ENCODE measurements around the gene MED13L. TPM values are rescaled to one million over a fixed set of nuclear protein-coding genes. Genes with fewer than 3 reads are reported as not detected.
"Not testable (repeated sequence)": the region's sequence is repeated elsewhere in the genome, so short reads cannot be mapped to it uniquely, and the experiment has no call there.

The MED13L gene
- polyA plus RNA-seq, 1 of the 3 experiments (the other 2 are of a cell fraction): 17.1 TPM

DNA sequence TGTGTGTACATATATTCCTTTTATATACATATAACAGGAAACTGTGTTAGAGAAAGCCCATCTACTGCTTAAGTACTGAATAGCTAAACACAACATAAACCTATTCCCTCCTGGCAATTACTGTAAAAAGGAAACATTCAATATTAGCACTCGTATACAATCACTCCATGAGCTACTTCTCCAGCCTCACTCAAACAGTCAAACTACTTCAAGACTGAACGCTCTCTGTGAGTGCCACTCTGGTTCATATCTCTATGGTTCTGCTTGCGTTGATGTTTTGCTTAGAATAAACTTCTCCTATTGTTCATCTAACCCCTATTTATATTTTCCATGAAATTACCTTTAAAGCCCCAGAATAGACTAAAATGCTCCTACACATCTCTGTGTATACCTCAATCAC is 243.7 kb downstream of the MED13L start:
- H3K4me3 ChIP-seq (ENCODE audit: low read depth in 2 of 2, low read length in 1 of 2): no peak overlapping the region
- no peak overlapping the region for H3K4me2 ChIP-seq
- H3K9me2 ChIP-seq: no peaks in the 10 kb centered on the region; the same call in 1 of the 2 replicates
- no peak overlapping the region for H3K27ac ChIP-seq (ENCODE audit: low read depth in 2 of 2, low read length in 1 of 2)
- no peak overlapping the region for H3K9ac ChIP-seq
- peaks cover 11% of the 10 kb centered on the region for H3F3A ChIP-seq (replicated peaks; ENCODE audit: insufficient read depth)
- H2AFZ ChIP-seq (ENCODE audit: low read depth): no peak overlapping the region
- no peak for DNase-seq
- peaks cover 2 to 4% of the 10 kb centered on the region in 2 experiments; a peak in 3 of 4 replicates for H3K4me1 ChIP-seq (ENCODE audit: control insufficient read depth in 1 of 2, insufficient read depth in 2 of 2, low read depth in 1 of 2, low read length in 1 of 2)
- H3K9me3 ChIP-seq: no peaks in the 10 kb centered on the region
- H3K79me2 ChIP-seq (ENCODE audit: insufficient read depth): peaks cover 97% of the 10 kb centered on the region
- TF ChIP-seq SMC3 (IDR thresholded peaks at IDR 0.05; ENCODE audit: low read depth, low read length) (no peak), EZH2phosphoT487 (IDR thresholded peaks at IDR 0.05; ENCODE audit: borderline replicate concordance, low read depth) (no peak), SIN3A (IDR thresholded peaks at IDR 0.05; ENCODE audit: borderline replicate concordance, low read depth, low read length) (no peak), RCOR1 (IDR thresholded peaks at IDR 0.05; ENCODE audit: low read length) (no peak), IRF3 (IDR thresholded peaks at IDR 0.05; ENCODE audit: low read depth, low read length) (no peak), TEAD4 (IDR thresholded peaks at IDR 0.05; ENCODE audit: borderline replicate concordance, insufficient read depth) (no peak), TCF12 (IDR thresholded peaks at IDR 0.05) (no peak), RXRA (IDR thresholded peaks at IDR 0.05; ENCODE audit: borderline replicate concordance, low read depth) (no peak), PBX3 (IDR thresholded peaks at IDR 0.05) (no peak), MXI1 (IDR thresholded peaks at IDR 0.05; ENCODE audit: low read depth, low read length) (no peak), POLR2AphosphoS5 (IDR thresholded peaks at IDR 0.05; ENCODE audit: low read depth, low read length) (no peak), EP300 (IDR thresholded peaks at IDR 0.05; ENCODE audit: borderline replicate concordance in 1 of 2, low read depth in 1 of 2, low read length in 1 of 2) (no peak), GABPA (IDR thresholded peaks at IDR 0.05; ENCODE audit: low read depth) (no peak), RFX5 (IDR thresholded peaks at IDR 0.05; ENCODE audit: low read length) (no peak), YY1 (IDR thresholded peaks at IDR 0.05; ENCODE audit: low read depth) (no peak), JUND (IDR thresholded peaks at IDR 0.05) (no peak)
- TF ChIP-seq, protein P1, sequence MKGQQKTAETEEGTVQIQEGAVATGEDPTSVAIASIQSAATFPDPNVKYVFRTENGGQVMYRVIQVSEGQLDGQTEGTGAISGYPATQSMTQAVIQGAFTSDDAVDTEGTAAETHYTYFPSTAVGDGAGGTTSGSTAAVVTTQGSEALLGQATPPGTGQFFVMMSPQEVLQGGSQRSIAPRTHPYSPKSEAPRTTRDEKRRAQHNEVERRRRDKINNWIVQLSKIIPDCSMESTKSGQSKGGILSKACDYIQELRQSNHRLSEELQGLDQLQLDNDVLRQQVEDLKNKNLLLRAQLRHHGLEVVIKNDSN (IDR thresholded peaks at IDR 0.05; ENCODE audit: borderline replicate concordance, low read depth): no peak
- TF ChIP-seq, protein P2, sequence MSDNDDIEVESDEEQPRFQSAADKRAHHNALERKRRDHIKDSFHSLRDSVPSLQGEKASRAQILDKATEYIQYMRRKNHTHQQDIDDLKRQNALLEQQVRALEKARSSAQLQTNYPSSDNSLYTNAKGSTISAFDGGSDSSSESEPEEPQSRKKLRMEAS (IDR thresholded peaks at IDR 0.05; ENCODE audit: low read depth): no peak
- TF ChIP-seq, protein P3, sequence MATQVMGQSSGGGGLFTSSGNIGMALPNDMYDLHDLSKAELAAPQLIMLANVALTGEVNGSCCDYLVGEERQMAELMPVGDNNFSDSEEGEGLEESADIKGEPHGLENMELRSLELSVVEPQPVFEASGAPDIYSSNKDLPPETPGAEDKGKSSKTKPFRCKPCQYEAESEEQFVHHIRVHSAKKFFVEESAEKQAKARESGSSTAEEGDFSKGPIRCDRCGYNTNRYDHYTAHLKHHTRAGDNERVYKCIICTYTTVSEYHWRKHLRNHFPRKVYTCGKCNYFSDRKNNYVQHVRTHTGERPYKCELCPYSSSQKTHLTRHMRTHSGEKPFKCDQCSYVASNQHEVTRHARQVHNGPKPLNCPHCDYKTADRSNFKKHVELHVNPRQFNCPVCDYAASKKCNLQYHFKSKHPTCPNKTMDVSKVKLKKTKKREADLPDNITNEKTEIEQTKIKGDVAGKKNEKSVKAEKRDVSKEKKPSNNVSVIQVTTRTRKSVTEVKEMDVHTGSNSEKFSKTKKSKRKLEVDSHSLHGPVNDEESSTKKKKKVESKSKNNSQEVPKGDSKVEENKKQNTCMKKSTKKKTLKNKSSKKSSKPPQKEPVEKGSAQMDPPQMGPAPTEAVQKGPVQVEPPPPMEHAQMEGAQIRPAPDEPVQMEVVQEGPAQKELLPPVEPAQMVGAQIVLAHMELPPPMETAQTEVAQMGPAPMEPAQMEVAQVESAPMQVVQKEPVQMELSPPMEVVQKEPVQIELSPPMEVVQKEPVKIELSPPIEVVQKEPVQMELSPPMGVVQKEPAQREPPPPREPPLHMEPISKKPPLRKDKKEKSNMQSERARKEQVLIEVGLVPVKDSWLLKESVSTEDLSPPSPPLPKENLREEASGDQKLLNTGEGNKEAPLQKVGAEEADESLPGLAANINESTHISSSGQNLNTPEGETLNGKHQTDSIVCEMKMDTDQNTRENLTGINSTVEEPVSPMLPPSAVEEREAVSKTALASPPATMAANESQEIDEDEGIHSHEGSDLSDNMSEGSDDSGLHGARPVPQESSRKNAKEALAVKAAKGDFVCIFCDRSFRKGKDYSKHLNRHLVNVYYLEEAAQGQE (IDR thresholded peaks at IDR 0.05; ENCODE audit: low read depth, low read length): no peak
- no peaks in the 10 kb centered on the region for H3K27me3 ChIP-seq (ENCODE audit: insufficient read depth)
- H4K20me1 ChIP-seq (ENCODE audit: insufficient read depth): peaks cover 75% of the 10 kb centered on the region
- CTCF ChIA-PET: interaction anchor here (0.7 to 1.3 kb wide), 2 partner anchors 36 to 576 kb away, joined by 3 read pairs; no protein-coding TSS in a partner anchor
- H3K36me3 ChIP-seq (replicated peaks in 1 of 2; ENCODE audit: control insufficient read depth in 1 of 2, insufficient read depth in 2 of 2, low read length in 1 of 2): peaks cover 0 to 17% of the 10 kb centered on the region in 2 experiments
- WGBS (ENCODE audit: low lambda C conversion rate): 94% methylated on average over 3 of the region's 3 CpGs
- POLR2A ChIA-PET: no interaction called here

DNA sequence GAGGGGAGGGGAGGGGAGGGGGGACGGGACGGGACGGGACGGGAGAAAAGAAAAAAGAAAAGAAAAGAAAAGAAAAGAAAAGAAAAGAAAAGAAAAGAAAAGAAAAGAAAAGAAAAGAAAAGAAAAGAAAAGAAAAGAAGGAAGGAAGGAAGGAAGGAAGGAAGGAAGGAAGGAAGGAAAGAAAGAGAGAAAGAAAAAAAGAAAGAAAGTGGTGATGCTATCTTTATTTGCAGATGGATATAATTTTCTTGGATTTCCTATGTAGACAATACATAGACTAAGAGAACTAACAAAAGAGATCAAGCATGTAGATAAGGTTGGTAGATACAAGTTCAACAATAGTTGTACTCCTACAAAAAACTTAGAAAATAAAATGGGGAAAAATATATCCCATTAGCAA is 245.9 kb downstream of the MED13L start:
- WGBS (ENCODE audit: low lambda C conversion rate): 98% methylated on average over 4 of the region's 4 CpGs
- H3K27ac ChIP-seq (ENCODE audit: low read depth in 2 of 2, low read length in 1 of 2); H3K9ac ChIP-seq; H3K27me3 ChIP-seq (ENCODE audit: insufficient read depth); H3K9me3 ChIP-seq; POLR2A ChIA-PET; CTCF ChIA-PET; H3F3A ChIP-seq (replicated peaks; ENCODE audit: insufficient read depth); H3K4me1 ChIP-seq (ENCODE audit: control insufficient read depth in 1 of 2, insufficient read depth in 2 of 2, low read depth in 1 of 2, low read length in 1 of 2); H3K9me2 ChIP-seq; H3K4me2 ChIP-seq; DNase-seq; H2AFZ ChIP-seq (ENCODE audit: low read depth); H3K4me3 ChIP-seq (ENCODE audit: low read depth in 2 of 2, low read length in 1 of 2): not testable (repeated sequence)
- peaks cover 97% of the 10 kb centered on the region for H3K79me2 ChIP-seq (ENCODE audit: insufficient read depth)
- H4K20me1 ChIP-seq (ENCODE audit: insufficient read depth): peaks cover 75% of the 10 kb centered on the region
- H3K36me3 ChIP-seq (replicated peaks in 1 of 2; ENCODE audit: control insufficient read depth in 1 of 2, insufficient read depth in 2 of 2, low read length in 1 of 2): peaks cover 0 to 17% of the 10 kb centered on the region in 2 experiments

Data from SK-N-SH (cell line).